WTC11 (cell line): Measurements from ENCODE around the gene LDAH. TPM values are rescaled to one million over a fixed set of nuclear protein-coding genes. Genes with fewer than 3 reads are reported as not detected.

Experiments used
- ATAC-seq: fragments of 200-7000 bp; cut with Tn5 transposase; 2 replicates; pipeline ENCODE4 v1.10.0; 2021; ENCODE audit warnings: mild to moderate bottlenecking, moderate library complexity
- CTCF ChIA-PET: fragments of 300-600 bp; sonication (Branson Sonifier 250); formaldehyde crosslinking; loops from one replicate; lab custom pipeline; 2021; ENCODE audit warnings: antibody characterized with exemption; lab: Charles Lee
- POLR2A ChIA-PET: fragments of 350-600 bp; sonication (Branson Sonifier 250); formaldehyde crosslinking; loops from one replicate; lab custom pipeline; 2021; ENCODE audit warnings: antibody characterized with exemption; lab: Charles Lee
- DNase-seq: peaks from one replicate; pipeline ENCODE4 v3.0.0; 2021; ENCODE audit warnings: low spot score
- H3K27ac Mint-ChIP-seq: 2 replicates; pipeline ENCODE4 v1.8.0; 2021; ENCODE audit warnings: mixed read lengths
- H3K27me3 Mint-ChIP-seq: 2 replicates; pipeline ENCODE4 v1.8.0; 2021; ENCODE audit warnings: low read depth, mild to moderate bottlenecking, moderate library complexity, mixed read lengths
- H3K36me3 Mint-ChIP-seq: 2 replicates; pipeline ENCODE4 v1.8.0; 2021; ENCODE audit warnings: mixed read lengths
- H3K4me1 Mint-ChIP-seq: 2 replicates; pipeline ENCODE4 v1.8.0; 2022; ENCODE audit warnings: mixed read lengths
- H3K4me3 Mint-ChIP-seq: 2 replicates; pipeline ENCODE4 v1.8.0; 2021; ENCODE audit warnings: mild to moderate bottlenecking, moderate library complexity, mixed read lengths
- H3K9me3 Mint-ChIP-seq: 2 replicates; pipeline ENCODE4 v1.8.0; 2021; ENCODE audit warnings: mixed read lengths
- KAT7 ChIP-seq: sonication (generic); formaldehyde crosslinking; IDR thresholded peaks from 2 replicates; pipeline ENCODE4 v1.8.1; 2023; ENCODE audit warnings: missing genetic modification reagents, mild to moderate bottlenecking, borderline replicate concordance
- MYBL2 ChIP-seq: sonication (generic); formaldehyde crosslinking; IDR thresholded peaks from 2 replicates; pipeline ENCODE4 v1.8.1; 2023; ENCODE audit warnings: mild to moderate bottlenecking, moderate library complexity, missing genetic modification reagents
- NFATC4 ChIP-seq: fragments of 250-450 bp; sonication (Bioruptor Pico); IDR thresholded peaks from 2 replicates; pipeline ENCODE4 v1.9.0; 2021; ENCODE audit warnings: mild to moderate bottlenecking
- NFYB ChIP-seq: sonication (generic); formaldehyde crosslinking; conservative IDR thresholded peaks from 2 replicates; pipeline ENCODE4 v1.8.0; 2022; ENCODE audit warnings: low read depth, missing genetic modification reagents
- NR1H2 ChIP-seq: sonication (generic); formaldehyde crosslinking; IDR thresholded peaks from 2 replicates; pipeline ENCODE4 v1.9.0; 2021; ENCODE audit warnings: mild to moderate bottlenecking, moderate library complexity, missing genetic modification reagents
- NR2C2 ChIP-seq: sonication (generic); formaldehyde crosslinking; IDR thresholded peaks from 2 replicates; pipeline ENCODE4 v1.8.0; 2022; ENCODE audit warnings: mild to moderate bottlenecking, missing genetic modification reagents
- RELA ChIP-seq: sonication (generic); formaldehyde crosslinking; IDR thresholded peaks from 2 replicates; pipeline ENCODE4 v1.8.1; 2022; ENCODE audit warnings: missing genetic modification reagents, mild to moderate bottlenecking, borderline replicate concordance
- SMAD3 ChIP-seq: sonication (generic); formaldehyde crosslinking; IDR thresholded peaks from 2 replicates; pipeline ENCODE4 v1.8.0; 2022; ENCODE audit warnings: missing genetic modification reagents, mild to moderate bottlenecking, borderline replicate concordance
- SOX15 ChIP-seq: fragments of 250-450 bp; sonication (Bioruptor Pico); IDR thresholded peaks from 2 replicates; pipeline ENCODE4 v1.9.0; 2021; ENCODE audit warnings: mild to moderate bottlenecking
- TCF7 ChIP-seq: sonication (generic); formaldehyde crosslinking; IDR thresholded peaks from 2 replicates; pipeline ENCODE4 v1.8.0; 2022; ENCODE audit warnings: mild to moderate bottlenecking, low read depth, missing genetic modification reagents, moderate library complexity
- TEAD4 ChIP-seq: sonication (generic); formaldehyde crosslinking; IDR thresholded peaks from 2 replicates; pipeline ENCODE4 v1.8.0; 2022; ENCODE audit warnings: mild to moderate bottlenecking, missing genetic modification reagents
- ZBTB21 ChIP-seq: sonication (generic); formaldehyde crosslinking; IDR thresholded peaks from 2 replicates; pipeline ENCODE4 v1.8.1; 2023; ENCODE audit warnings: mild to moderate bottlenecking, missing genetic modification reagents, borderline replicate concordance
- ZNF121 ChIP-seq: sonication (generic); formaldehyde crosslinking; IDR thresholded peaks from 2 replicates; pipeline ENCODE4 v1.8.0; 2023; ENCODE audit warnings: missing genetic modification reagents
- ZNF423 ChIP-seq: fragments of 250-450 bp; sonication (Bioruptor Pico); IDR thresholded peaks from 2 replicates; pipeline ENCODE4 v2.1.2; 2022; ENCODE audit warnings: mild to moderate bottlenecking, moderate library complexity
- ZNF671 ChIP-seq: fragments of 250-450 bp; sonication (Bioruptor Pico); IDR thresholded peaks from 2 replicates; pipeline ENCODE4 v1.8.0; 2021; ENCODE audit warnings: mild to moderate bottlenecking
- total RNA-seq: library from RNA; stranded (reverse); gene quantifications from 3 replicates; pipeline ENCODE4 v1.2.3, GENCODE V29; 2021
- TF ChIP-seq, protein P1 (sequence below): fragments of 250-450 bp; sonication (Bioruptor Pico); conservative IDR thresholded peaks from 2 replicates; pipeline ENCODE4 v1.9.0; 2021; ENCODE audit warnings: mild to moderate bottlenecking
- TF ChIP-seq, protein P2 (sequence below): fragments of 250-450 bp; sonication (Bioruptor Pico); IDR thresholded peaks from 2 replicates; pipeline ENCODE4 v1.8.0; 2021; ENCODE audit warnings: mild to moderate bottlenecking
- TF ChIP-seq, protein P3 (sequence below): sonication (generic); formaldehyde crosslinking; IDR thresholded peaks from 2 replicates; pipeline ENCODE4 v1.8.0; 2023; ENCODE audit warnings: mild to moderate bottlenecking, missing genetic modification reagents
- TF ChIP-seq, protein P4 (sequence below): fragments of 200-600 bp; IDR thresholded peaks from 2 replicates; pipeline ENCODE4 v1.8.0; 2022; ENCODE audit warnings: antibody characterized with exemption
- TF ChIP-seq, protein P5 (sequence below): sonication (generic); formaldehyde crosslinking; IDR thresholded peaks from 2 replicates; pipeline ENCODE4 v1.8.1; 2023; ENCODE audit warnings: mild to moderate bottlenecking, missing genetic modification reagents, moderate library complexity

Gene LDAH
- total RNA-seq, 1 experiment from 2014 or later, result 20.5 TPM

DNA sequence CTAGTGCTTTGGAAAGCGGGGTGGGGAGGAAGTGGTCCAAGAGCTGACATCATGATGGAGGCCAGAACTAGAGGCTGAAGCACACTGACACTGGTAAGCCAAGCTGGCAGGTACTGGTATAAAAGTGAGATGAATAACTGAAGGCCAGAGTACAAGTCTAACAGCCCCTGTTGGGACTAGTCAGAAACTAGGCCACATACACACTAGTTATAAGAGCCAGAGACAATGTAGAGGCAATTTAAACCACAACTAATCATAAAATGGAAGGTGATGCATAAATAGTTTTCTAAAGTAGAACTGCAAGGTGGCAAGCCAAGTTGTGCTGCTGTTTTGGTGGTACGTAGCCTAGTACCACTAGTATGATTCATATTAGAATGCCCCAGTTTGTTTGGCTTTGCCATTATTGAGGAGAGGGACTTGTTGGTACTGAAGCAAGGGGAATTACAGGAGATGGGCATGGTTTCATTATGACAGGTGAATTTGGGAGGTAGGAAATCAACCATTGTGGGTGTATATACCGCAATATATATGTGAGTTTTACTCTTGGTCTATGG, 98.3 kb downstream of the LDAH start:
- TF ChIP-seq ZNF121 (CRISPR knock-in tag) (no peak), ZNF423 (CRISPR knock-in tag) (no peak), SMAD3 (CRISPR knock-in tag) (no peak), RELA (CRISPR knock-in tag) (no peak), MYBL2 (CRISPR knock-in tag) (no peak), TEAD4 (CRISPR knock-in tag) (no peak), NFYB (no peak), NFATC4 (CRISPR knock-in tag) (no peak), NR1H2 (CRISPR knock-in tag) (no peak), ZNF671 (CRISPR knock-in tag) (no peak), SOX15 (no peak), TCF7 (CRISPR knock-in tag) (no peak), ZBTB21 (CRISPR knock-in tag) (no peak), KAT7 (CRISPR knock-in tag) (no peak), NR2C2 (CRISPR knock-in tag) (no peak)
- TF ChIP-seq, protein P1, sequence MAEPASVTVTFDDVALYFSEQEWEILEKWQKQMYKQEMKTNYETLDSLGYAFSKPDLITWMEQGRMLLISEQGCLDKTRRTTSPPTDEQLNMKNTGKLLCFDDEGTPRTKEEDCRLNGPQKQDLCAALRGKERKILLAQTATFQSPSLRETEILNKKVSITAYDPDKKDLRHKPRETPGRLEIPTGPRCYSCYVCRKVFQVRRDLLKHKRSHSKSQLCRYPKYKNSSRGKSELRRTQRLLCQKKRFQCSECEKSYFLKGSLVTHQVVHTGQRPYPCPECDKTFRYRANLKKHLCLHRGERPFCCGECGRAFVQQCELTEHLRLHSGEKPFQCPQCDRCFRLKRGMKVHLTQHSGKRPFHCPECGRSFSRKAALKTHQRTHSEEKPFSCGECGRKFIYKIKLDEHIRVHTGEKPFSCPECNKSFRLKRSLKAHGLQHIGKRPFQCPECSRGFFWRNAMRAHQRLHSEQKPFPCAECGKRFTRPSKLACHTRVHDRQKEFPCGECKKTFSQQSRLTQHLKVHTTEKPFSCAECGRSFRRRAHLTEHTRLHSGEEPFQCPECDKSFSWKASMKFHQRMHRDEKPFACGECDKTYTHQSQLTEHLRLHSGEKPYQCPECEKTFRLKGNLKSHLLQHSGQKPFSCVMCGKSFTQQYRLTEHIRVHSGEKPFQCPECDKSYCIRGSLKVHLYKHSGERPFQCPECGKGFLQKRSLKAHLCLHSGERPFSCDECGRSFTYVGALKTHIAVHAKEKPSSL, result no peak
- TF ChIP-seq, protein P2, sequence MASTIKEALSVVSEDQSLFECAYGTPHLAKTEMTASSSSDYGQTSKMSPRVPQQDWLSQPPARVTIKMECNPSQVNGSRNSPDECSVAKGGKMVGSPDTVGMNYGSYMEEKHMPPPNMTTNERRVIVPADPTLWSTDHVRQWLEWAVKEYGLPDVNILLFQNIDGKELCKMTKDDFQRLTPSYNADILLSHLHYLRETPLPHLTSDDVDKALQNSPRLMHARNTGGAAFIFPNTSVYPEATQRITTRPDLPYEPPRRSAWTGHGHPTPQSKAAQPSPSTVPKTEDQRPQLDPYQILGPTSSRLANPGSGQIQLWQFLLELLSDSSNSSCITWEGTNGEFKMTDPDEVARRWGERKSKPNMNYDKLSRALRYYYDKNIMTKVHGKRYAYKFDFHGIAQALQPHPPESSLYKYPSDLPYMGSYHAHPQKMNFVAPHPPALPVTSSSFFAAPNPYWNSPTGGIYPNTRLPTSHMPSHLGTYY (CRISPR knock-in tag), result no peak
- TF ChIP-seq, protein P3, sequence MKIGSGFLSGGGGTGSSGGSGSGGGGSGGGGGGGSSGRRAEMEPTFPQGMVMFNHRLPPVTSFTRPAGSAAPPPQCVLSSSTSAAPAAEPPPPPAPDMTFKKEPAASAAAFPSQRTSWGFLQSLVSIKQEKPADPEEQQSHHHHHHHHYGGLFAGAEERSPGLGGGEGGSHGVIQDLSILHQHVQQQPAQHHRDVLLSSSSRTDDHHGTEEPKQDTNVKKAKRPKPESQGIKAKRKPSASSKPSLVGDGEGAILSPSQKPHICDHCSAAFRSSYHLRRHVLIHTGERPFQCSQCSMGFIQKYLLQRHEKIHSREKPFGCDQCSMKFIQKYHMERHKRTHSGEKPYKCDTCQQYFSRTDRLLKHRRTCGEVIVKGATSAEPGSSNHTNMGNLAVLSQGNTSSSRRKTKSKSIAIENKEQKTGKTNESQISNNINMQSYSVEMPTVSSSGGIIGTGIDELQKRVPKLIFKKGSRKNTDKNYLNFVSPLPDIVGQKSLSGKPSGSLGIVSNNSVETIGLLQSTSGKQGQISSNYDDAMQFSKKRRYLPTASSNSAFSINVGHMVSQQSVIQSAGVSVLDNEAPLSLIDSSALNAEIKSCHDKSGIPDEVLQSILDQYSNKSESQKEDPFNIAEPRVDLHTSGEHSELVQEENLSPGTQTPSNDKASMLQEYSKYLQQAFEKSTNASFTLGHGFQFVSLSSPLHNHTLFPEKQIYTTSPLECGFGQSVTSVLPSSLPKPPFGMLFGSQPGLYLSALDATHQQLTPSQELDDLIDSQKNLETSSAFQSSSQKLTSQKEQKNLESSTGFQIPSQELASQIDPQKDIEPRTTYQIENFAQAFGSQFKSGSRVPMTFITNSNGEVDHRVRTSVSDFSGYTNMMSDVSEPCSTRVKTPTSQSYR (CRISPR knock-in tag), result no peak
- TF ChIP-seq, protein P4, sequence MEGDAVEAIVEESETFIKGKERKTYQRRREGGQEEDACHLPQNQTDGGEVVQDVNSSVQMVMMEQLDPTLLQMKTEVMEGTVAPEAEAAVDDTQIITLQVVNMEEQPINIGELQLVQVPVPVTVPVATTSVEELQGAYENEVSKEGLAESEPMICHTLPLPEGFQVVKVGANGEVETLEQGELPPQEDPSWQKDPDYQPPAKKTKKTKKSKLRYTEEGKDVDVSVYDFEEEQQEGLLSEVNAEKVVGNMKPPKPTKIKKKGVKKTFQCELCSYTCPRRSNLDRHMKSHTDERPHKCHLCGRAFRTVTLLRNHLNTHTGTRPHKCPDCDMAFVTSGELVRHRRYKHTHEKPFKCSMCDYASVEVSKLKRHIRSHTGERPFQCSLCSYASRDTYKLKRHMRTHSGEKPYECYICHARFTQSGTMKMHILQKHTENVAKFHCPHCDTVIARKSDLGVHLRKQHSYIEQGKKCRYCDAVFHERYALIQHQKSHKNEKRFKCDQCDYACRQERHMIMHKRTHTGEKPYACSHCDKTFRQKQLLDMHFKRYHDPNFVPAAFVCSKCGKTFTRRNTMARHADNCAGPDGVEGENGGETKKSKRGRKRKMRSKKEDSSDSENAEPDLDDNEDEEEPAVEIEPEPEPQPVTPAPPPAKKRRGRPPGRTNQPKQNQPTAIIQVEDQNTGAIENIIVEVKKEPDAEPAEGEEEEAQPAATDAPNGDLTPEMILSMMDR, result no peak
- TF ChIP-seq, protein P5, sequence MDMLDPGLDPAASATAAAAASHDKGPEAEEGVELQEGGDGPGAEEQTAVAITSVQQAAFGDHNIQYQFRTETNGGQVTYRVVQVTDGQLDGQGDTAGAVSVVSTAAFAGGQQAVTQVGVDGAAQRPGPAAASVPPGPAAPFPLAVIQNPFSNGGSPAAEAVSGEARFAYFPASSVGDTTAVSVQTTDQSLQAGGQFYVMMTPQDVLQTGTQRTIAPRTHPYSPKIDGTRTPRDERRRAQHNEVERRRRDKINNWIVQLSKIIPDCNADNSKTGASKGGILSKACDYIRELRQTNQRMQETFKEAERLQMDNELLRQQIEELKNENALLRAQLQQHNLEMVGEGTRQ (CRISPR knock-in tag), result no peak
- no peaks in the 10 kb centered on the region for H3K27me3 Mint-ChIP-seq
- H3K4me1 Mint-ChIP-seq, result no peaks in the 10 kb centered on the region; the same call in 1 of the 2 replicates
- ChIA-PET POLR2A (no interaction called here), CTCF (no interaction called here)
- H3K4me3 Mint-ChIP-seq, result no peak overlapping the region
- H3K9me3 Mint-ChIP-seq, result no peaks in the 10 kb centered on the region
- no peaks in the 10 kb centered on the region for H3K36me3 Mint-ChIP-seq
- H3K27ac Mint-ChIP-seq, result no peak overlapping the region
- no peak for DNase-seq
- ATAC-seq, result no peak
